GM19351 (cell line): ENCODE results near the gene ZNF593.

Experiments used
- ATAC-seq: cut with Tn5 transposase; IDR thresholded peaks from one replicate; pipeline ENCODE4 v1.9.1; 2021; ENCODE audit warnings: mild to moderate bottlenecking, moderate library complexity; ENCODE audit not compliant: unreplicated experiment

Gene ZNF593

DNA sequence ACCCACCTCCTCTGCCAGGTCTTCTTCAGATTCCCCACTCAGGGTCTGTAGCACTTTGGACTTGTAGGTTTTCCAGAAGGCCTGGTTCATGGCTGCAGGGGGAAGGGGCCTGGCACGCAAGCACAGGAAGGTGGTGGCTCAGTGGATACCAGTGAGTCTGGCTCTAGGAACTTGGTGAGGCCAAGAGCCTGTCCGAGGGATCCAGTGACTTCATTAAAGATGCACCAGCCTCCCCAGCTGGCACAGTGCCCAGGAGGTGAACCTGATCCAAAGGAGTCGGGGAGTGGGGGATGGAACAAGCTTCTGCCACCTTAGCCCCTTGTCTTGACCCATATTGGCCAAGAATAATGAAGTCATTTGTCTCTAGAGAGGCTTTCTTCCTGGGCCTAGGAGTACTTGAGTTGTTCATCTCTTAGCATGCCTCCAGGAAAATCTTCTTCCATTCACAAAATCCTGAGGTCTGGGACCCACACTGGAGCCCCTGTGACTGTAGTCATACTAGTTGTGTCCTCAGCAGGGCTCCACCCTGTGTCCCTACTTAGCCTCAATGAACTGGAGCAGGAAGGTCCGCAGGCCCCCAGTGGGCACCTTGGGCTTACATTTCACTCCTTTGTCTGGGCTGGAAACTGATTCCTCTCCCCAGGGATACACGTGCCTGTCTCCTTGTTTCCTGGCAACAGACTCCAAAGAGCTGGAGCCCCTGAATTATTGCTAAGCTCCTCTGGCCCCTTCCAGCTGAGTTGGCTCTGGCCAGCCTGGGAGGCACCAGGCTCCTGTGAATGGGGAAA lies 1.1 kb upstream of the ZNF593 start, which contains the start of gene C1orf232:
Gene C1orf232, minus strand, starts transcription at position 554 of the 788 bp plus-strand sequence. Its CDS starts 464 bp downstream, at position 90.
- ATAC-seq = no peak

DNA sequence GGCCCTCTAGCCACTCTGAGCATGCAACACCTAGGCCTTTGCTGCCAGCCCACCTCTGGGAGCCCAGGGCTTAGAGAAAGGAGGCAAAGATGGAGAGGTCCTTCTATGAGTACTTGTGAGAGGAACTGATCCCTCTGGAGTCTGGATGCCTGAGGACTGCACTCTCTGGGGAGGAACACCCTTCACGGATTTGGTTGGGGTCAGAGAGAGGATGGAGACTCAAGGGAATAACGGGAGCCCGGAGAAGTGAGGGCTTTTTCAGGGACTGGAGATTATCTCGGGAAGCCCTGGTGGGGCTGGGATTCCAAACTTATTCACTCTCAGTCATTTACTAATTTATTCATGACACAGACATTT lies 532 bp upstream of the ZNF593 start:
- no peak for ATAC-seq

- ATAC-seq = no peak
Measured at GRCh38 chr1:26170472-26170821, 739 bp downstream of the ZNF593 start.

- no peak for ATAC-seq
Measured at GRCh38 chr1:26171084-26172072, 1.7 kb downstream of the ZNF593 start, which contains the start of gene ZNF593OS. TSS of gene ZNF593OS (minus strand) at chr1:26171832. CDS start at chr1:26171661, 171 bp downstream.

- ATAC-seq = no peak
Measured at GRCh38 chr1:26175346-26175745, 5.6 kb downstream of the ZNF593 start.

DNA sequence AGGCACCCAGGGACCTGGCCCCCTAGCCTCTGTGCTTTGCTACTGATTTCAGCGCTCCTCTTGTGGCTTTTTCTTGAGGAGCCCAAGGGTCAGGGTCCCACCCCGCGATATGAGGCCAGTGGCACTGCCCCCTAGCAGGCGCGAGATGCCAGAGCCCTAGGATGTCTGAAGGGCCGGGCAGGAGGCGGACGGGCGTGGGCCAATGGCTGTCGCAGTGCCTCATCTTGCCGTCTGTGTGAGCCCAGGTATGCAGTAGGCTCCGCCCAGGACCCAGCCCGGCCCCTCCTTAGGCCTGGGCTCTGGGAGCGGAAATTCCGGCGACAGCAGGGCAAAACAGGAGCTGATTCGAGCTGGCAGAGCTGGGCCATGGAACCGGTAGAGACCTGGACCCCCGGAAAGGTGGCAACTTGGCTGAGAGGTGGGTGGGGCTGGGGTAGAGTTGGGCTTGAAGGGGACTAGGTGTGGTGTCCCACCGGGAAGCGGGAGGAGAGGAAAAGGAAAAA lies 7.5 kb downstream of the ZNF593 start, which contains the start of gene CNKSR1:
Gene CNKSR1, plus strand, starts transcription at position 310 of the 503 bp plus-strand sequence. Its CDS starts 57 bp downstream, at position 367.
- no peak for ATAC-seq

GRCh38 chr1:26180010-26180506 lies 10.3 kb downstream of the ZNF593 start:
- no peak for ATAC-seq

DNA sequence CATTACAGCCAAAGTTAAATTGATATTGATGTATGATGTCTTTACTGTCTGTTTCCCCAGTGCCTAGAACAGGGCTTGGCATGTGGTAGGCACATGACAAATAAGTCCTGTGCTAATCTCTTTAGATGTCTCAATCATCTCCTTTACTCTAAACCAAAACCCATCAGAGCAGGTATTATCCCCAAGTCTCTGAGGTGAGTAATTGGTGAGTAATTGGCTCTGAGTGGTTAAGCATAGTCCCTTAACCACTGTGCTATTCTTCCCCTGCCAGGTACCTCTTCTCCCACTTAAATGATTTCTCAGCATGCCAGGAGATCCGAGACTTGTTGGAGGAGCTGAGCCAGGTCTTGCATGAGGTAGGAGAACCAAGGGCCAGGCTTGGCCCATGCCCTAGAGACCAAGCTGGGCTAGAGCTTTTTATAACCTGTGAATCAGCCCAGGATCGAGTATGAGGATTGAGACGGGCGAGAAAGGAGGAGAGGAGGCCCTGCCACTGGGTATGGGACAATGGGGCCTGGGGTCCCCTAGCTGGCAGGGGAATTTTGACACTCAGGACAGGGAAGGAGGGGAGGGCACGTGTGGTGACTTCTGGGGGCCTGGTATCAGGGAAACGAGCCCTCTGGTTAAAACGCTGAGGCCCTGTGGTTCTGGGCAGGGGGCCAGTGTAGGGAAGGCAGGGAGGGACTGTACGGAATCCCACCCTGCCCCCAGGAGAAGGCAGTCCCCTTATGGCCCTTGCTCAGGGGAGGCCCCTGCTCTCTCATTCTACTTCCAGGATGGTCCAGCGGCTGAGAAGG lies 12.1 kb downstream of the ZNF593 start:
- ATAC-seq = no peak

DNA sequence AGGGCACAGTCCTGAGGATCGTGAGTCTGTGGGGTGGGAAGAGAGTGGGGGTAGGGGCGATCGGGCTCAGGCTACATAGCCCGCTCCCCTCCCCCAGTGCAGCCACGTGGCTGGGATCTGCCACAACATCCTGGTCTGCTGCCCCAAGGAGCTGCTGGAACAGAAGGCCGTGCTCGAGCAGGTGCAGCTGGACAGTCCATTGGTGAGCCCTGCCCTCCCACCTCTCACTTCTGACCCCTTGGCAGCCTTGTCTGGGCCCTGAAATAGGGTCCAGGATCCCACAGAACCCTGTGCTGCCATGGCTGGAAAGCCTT lies 12.6 kb downstream of the ZNF593 start:
- no peak for ATAC-seq

- no peak for ATAC-seq
Measured at GRCh38 chr1:26184086-26184485, 14.4 kb downstream of the ZNF593 start.

- no peak for ATAC-seq
Measured at GRCh38 chr1:26184883-26185282, 15.2 kb downstream of the ZNF593 start.

GRCh38 chr1:26187882-26188281 lies 18.2 kb downstream of the ZNF593 start:
- ATAC-seq = no peak

DNA sequence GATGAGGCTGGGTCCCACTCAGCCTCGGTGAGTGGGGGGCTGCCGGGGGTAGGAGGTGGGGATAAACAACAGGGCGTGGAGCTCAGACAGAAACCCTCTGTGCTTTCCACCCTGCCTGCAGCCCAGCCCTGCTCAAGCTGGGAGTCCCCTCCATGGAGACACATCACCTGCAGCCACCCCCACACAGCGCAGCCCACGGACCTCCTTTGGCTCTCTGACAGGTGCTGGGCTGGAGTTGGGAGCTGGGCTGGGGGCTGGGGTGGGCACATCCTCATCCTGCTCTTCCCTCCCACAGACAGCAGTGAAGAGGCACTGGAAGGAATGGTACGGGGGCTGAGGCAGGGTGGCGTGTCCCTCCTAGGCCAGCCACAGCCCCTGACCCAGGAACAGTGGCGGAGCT lies 18.8 kb downstream of the ZNF593 start:
- ATAC-seq = no peak

- no peak for ATAC-seq
Measured at GRCh38 chr1:26189331-26189730, 19.6 kb downstream of the ZNF593 start.

DNA sequence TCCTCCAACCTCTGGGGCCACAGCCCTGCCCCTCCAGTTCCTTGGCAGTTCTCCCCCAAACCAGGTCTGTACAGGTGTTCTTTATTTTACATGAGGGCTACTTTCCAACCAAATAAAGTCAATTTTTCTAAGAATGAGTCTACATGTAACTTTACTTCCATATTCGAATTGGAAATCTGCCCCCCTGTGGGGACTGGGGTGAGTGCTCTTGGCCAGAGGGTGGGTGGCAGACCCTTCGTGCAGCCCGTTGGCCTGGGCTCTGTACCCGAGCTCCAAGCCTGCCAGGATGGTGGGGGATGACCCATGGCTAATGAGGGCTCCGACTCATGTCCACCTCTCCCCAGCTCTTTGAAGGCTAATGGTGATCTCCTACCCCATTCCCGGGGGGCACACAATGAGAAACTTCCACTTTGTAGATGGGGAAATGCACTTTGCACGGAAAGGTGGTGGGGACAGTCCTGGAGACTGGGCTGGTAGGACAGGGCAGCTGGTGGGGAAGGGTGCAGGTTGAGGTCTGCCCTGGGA lies 20.1 kb downstream of the ZNF593 start:
- ATAC-seq = no peak

DNA sequence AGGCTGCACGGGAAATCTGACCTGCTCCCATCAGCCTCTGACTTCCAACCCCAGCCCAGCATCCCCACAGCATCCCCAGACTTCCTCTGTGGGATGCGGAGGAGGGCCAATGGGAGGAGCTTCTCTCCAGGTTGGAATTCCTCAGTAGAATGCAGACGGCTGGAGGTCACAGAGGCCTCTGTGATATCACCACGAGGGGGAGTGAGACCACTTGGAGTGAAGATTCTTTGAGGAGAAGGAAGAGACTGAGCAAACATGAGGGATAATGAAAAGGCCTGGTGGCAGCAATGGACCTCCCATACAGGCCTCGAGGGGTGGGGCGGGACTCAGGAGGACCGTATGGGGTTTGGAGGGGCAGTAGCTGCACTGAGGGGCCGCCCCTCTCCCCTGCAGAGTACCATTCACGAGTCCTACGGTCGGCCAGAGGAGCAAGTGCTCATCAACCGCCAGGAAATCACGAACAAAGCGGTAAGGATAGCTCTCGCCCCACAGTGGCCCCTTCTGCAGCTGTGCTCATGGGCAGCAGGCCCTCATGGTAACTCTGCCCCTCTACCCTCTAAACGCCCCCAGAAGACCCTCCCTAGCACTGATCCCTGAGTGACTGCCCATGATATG lies 20.8 kb downstream of the ZNF593 start, which contains the start of gene CATSPER4:
Gene CATSPER4, plus strand, starts transcription at position 230 of the 615 bp plus-strand sequence. Its CDS starts 26 bp downstream, at position 256.
- no peak for ATAC-seq

DNA sequence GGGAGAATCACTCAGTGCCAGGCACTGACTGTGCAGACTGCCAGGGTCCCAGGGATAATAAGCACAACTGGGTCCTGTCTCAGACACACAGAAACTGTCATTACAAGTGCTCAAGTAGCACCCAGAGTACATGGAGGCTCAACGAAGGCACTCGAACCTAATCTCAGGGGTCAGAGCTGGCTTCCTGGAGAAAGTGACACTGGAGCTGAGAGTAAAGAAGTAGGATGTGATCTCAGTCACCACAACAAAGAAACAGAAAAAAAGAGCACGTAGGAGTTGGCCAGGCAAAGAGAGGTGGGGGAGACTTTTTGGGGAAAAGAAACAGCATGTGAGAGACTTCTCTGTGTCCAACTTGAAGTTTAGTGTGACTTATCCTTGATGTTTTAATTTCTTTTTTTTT lies 22.0 kb downstream of the ZNF593 start:
- ATAC-seq = no peak

GRCh38 chr1:26195805-26196204 lies 26.1 kb downstream of the ZNF593 start:
- ATAC-seq = no peak

GRCh38 chr1:26197301-26197700 lies 27.6 kb downstream of the ZNF593 start:
- ATAC-seq = no peak

GRCh38 chr1:26197813-26198212 lies 28.1 kb downstream of the ZNF593 start:
- no peak for ATAC-seq
